22Rv1 (cell line): Measurements from ENCODE around the gene ANKRD27.
"Not testable (repeated sequence)": the region's sequence is repeated elsewhere in the genome, so short reads cannot be mapped to it uniquely, and the experiment has no call there.

Experiments used
- H3K27ac ChIP-seq: fragments of 450-650 bp; 2 replicates; pipeline ENCODE4 v1.5.1; 2017
- ZFX ChIP-seq: fragments of 450-650 bp; IDR thresholded peaks from 2 replicates; pipeline ENCODE4 v1.6.1; 2017; ENCODE audit warnings: antibody characterized with exemption, borderline replicate concordance
- TF ChIP-seq, protein P1 (sequence below): fragments of 450-650 bp; IDR thresholded peaks from 2 replicates; pipeline ENCODE4 v1.5.1; 2017; ENCODE audit warnings: mild to moderate bottlenecking

Gene ANKRD27

DNA sequence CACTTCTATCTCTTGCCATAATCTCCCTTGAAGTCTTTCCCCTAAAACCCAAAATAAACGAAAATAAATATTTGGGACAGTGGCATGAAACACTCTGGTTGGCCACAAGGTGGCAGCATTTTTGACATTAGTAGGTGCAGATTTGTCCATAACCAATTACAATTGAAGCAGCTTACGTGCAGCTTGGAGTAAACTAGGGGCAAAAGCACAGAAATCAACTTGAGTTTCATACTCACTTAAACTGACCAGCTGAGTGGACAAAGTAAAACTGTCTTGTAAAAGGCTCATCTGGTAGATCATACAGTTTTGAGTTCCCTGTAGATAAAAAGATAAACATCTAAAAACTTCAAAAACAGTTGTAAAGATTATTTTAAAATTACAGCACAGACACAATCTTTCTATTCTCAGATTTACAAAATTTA lies 75.2 kb downstream of the ANKRD27 start:
- TF ChIP-seq, protein P1, sequence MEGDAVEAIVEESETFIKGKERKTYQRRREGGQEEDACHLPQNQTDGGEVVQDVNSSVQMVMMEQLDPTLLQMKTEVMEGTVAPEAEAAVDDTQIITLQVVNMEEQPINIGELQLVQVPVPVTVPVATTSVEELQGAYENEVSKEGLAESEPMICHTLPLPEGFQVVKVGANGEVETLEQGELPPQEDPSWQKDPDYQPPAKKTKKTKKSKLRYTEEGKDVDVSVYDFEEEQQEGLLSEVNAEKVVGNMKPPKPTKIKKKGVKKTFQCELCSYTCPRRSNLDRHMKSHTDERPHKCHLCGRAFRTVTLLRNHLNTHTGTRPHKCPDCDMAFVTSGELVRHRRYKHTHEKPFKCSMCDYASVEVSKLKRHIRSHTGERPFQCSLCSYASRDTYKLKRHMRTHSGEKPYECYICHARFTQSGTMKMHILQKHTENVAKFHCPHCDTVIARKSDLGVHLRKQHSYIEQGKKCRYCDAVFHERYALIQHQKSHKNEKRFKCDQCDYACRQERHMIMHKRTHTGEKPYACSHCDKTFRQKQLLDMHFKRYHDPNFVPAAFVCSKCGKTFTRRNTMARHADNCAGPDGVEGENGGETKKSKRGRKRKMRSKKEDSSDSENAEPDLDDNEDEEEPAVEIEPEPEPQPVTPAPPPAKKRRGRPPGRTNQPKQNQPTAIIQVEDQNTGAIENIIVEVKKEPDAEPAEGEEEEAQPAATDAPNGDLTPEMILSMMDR: peak; percentile 87
- TF ChIP-seq ZFX: no peak

DNA sequence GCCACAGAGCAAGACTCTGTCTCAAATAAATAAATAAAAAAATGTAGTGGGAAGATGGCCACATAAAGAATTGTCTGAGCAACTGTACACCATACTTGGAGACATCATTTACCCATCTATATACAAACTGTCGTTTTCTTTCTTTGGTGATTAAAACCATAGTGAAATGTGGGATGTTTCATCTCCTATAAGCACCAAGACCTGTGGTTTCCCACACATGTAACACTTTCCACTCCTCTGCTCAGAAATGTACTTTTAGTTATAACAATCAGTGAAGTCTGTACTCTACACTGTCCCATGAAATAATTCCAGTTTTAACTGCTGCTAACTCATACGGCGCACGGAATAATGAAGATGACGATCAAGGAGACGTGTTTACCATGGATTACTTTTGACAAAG lies 75.7 kb downstream of the ANKRD27 start:
- no peak for TF ChIP-seq ZFX
- TF ChIP-seq, protein P1: no peak

More for the DNA sequence above, 75.2 kb downstream of the ANKRD27 start:
- H3K27ac ChIP-seq: no peak overlapping the region

DNA sequence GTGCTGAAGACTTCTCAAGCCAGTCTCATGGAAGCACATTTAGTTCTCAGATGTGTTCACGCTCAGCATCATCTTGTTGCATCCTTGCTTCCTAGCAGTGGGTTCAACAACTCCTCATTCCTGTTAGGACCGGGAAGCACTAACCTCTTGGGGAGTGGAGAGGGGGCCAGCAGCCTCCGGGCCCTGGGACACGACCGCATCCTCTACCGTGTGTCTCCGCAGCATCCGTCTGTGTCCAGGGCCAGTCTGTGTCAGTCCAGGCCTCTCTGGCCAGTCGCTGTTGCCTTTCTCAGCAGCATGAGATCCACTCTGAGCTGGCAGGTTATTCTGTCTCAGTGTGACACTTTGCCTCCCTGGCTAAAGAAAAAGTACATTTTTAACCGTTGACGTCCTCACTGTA lies 77.0 kb downstream of the ANKRD27 start:
- no peak overlapping the region for H3K27ac ChIP-seq
- TF ChIP-seq ZFX: no peak
- TF ChIP-seq, protein P1: no peak

More for the DNA sequence above, 75.7 kb downstream of the ANKRD27 start:
- no peak overlapping the region for H3K27ac ChIP-seq

DNA sequence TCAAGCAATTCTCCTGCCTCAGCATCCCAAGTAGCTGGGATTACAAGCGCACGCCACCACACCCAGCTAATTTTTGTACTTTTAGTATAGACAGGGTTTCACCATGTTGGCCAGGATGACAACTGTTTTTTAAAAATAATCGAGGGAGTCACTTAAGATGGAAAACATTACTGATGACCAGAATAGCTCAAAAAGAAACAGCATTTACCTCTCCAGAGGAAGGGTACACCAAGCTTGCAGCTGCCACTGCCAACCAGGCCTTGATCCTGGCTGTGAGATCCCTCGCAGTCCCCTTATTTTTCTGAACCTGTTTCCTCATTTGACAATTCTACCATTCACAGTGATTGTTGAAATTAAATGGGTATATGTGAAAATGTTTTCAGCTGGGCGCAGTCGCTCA lies 79.5 kb downstream of the ANKRD27 start:
- TF ChIP-seq ZFX: no peak
- TF ChIP-seq, protein P1: no peak
- H3K27ac ChIP-seq: no peak overlapping the region

DNA sequence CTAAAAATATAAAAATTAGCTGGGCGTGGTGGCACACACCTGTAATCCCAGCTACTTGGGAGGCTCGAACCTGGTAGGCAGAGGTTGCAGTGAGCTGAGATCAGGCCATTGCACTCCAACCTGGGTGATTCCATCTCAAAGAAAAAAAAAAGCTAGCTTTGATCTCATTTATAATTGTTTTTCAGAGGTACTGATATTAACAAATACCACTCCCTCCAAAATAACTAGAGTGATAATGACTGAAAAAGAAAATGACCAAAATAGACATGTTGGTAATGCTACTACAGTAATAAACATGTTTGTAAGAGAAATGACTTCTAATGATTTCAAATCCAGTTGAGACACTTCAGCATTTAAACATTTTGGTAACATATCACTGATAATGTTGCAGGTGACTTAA lies 81.0 kb downstream of the ANKRD27 start:
- no peak overlapping the region for H3K27ac ChIP-seq
- TF ChIP-seq ZFX: no peak
- TF ChIP-seq, protein P1: no peak

DNA sequence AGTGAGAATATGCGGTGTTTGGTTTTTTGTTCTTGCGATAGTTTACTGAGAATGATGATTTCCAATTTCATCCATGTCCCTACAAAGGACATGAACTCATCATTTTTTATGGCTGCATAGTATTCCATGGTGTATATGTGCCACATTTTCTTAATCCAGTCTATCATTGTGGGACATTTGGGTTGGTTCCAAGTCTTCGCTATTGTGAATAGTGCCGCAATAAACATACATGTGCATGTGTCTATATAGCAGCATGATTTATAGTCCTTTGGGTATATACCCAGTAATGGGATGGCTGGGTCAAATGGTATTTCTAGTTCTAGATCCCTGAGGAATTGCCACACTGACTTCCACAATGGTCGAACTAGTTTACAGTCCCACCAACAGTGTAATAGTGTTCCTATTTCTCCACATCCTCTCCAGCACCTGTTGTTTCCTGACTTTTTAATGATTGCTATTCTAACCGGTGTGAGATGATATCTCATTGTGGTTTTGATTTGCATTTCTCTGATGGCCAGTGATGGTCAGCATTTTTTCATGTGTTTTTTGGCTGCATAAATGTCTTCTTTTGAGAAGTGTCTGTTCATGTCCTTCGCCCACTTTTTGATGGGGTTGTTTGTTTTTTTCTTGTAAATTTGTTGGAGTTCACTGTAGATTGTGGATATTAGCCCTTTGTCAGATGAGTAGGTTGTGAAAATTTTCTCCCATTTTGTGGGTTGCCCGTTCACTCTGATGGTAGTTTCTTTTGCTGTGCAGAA lies 87.1 kb downstream of the ANKRD27 start:
- H3K27ac ChIP-seq: not testable (repeated sequence)

GRCh38 chr19:32581705-32582179 lies 93.2 kb downstream of the ANKRD27 start:
- H3K27ac ChIP-seq: peak overlapping the region; percentile 66
- no peak for TF ChIP-seq ZFX
- TF ChIP-seq, protein P1: no peak
